Ishikawa (cell line): ENCODE results near the gene CYTH4.

Experiments used
- CEBPB ChIP-seq: IDR thresholded peaks from 2 replicates; pipeline ENCODE4 v1.6.1; 2012
- CREB1 ChIP-seq: IDR thresholded peaks from 2 replicates; pipeline ENCODE4 v1.6.1; 2012; ENCODE audit warnings: low read depth
- EGR1 ChIP-seq: IDR thresholded peaks from 2 replicates; pipeline ENCODE4 v1.6.1; 2012
- EP300 ChIP-seq: IDR thresholded peaks from 2 replicates; pipeline ENCODE4 v1.6.1; 2012; ENCODE audit warnings: borderline replicate concordance
- FOXM1 ChIP-seq: IDR thresholded peaks from 2 replicates; pipeline ENCODE4 v1.6.1; 2012; ENCODE audit warnings: low read depth, borderline replicate concordance
- MAX ChIP-seq: IDR thresholded peaks from 2 replicates; pipeline ENCODE4 v1.6.1; 2012
- NFIC ChIP-seq: IDR thresholded peaks from 2 replicates; pipeline ENCODE4 v1.6.1; 2012
- RAD21 ChIP-seq: IDR thresholded peaks from 2 replicates; pipeline ENCODE4 v1.6.1; 2012; ENCODE audit warnings: low read depth
- REST ChIP-seq: IDR thresholded peaks from 2 replicates; pipeline ENCODE4 v1.6.1; 2012; ENCODE audit warnings: low read depth, mild to moderate bottlenecking
- TAF1 ChIP-seq: IDR thresholded peaks from 2 replicates; pipeline ENCODE4 v1.6.1; 2012; ENCODE audit warnings: low read depth, mild to moderate bottlenecking
- TCF12 ChIP-seq: IDR thresholded peaks from 2 replicates; pipeline ENCODE4 v1.6.1; 2012; ENCODE audit warnings: low read depth
- TEAD4 ChIP-seq: IDR thresholded peaks from 2 replicates; pipeline ENCODE4 v1.6.1; 2012
- USF1 ChIP-seq: IDR thresholded peaks from 2 replicates; pipeline ENCODE4 v1.6.1; 2012
- YY1 ChIP-seq: IDR thresholded peaks from 2 replicates; pipeline ENCODE4 v1.6.1; 2012; ENCODE audit warnings: low read depth
- ZBTB7A ChIP-seq: IDR thresholded peaks from 2 replicates; pipeline ENCODE4 v1.6.1; 2012; ENCODE audit warnings: low read depth

CYTH4 gene

GRCh38 chr22:37324340-37325038 lies 42.2 kb downstream of the CYTH4 start:
- no peak for TF ChIP-seq RAD21
- no peak for TF ChIP-seq CREB1
- TF ChIP-seq ZBTB7A, result no peak
- no peak for TF ChIP-seq YY1
- no peak for TF ChIP-seq MAX
- no peak for TF ChIP-seq EP300
- no peak for TF ChIP-seq EGR1
- TF ChIP-seq USF1, result no peak
- TF ChIP-seq REST, result no peak

DNA sequence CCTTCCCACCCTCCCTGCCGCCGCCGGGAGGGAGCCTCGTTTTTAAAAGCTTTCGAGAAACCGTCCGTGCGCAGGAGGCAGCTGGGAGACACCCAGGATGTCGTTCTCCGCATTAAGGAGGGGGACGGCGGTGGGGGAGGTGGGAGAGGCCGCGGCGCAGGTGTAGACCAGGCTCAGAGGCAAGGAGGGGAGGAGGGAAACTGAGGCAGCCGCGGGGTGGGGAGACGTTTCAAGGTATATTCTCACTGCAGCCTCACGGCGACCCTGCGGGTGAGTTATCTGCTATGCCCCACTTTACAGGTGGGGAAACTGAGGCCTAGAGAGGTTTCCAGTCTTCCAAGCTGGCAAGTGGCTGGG lies 42.7 kb downstream of the CYTH4 start:
- TF ChIP-seq REST (no peak), TCF12 (no peak), ZBTB7A (no peak), CEBPB (no peak), TEAD4 (no peak), FOXM1 (no peak), NFIC (no peak), EGR1 (no peak), TAF1 (no peak), MAX (no peak), RAD21 (no peak), YY1 (no peak), USF1 (no peak), CREB1 (no peak), EP300 (no peak)

GRCh38 chr22:37326726-37327125 lies 44.4 kb downstream of the CYTH4 start:
- TF ChIP-seq RAD21 (peak; percentile 12; the same call in 1 of the 2 replicates), EGR1 (no peak), USF1 (no peak), YY1 (no peak), CEBPB (peak; percentile 56), TAF1 (no peak), NFIC (peak; percentile 69), CREB1 (no peak), FOXM1 (no peak), TEAD4 (no peak; the same call in 1 of the 2 replicates), EP300 (peak; percentile 48; the same call in 1 of the 2 replicates), TCF12 (0 out of 2 replicates have a peak, but pooled peaks have one; percentile 25)

- TF ChIP-seq ZBTB7A (no peak), EGR1 (no peak), NFIC (peak; percentile 35; the same call in 1 of the 2 replicates), TCF12 (peak; percentile 62), RAD21 (no peak), MAX (no peak), EP300 (peak; percentile 73), CEBPB (no peak), REST (no peak), USF1 (no peak), TAF1 (no peak), TEAD4 (peak; percentile 62)
Observed at GRCh38 chr22:37328017-37328416, 45.7 kb downstream of the CYTH4 start.
